GM18517 (cell line): ENCODE measurements around the gene LHFPL3.

Experiments
- ATAC-seq: cut with Tn5 transposase; IDR thresholded peaks from one replicate; pipeline ENCODE4 v1.9.1; 2021; ENCODE audit warnings: mild to moderate bottlenecking, moderate library complexity; ENCODE audit not compliant: unreplicated experiment

Gene LHFPL3

DNA sequence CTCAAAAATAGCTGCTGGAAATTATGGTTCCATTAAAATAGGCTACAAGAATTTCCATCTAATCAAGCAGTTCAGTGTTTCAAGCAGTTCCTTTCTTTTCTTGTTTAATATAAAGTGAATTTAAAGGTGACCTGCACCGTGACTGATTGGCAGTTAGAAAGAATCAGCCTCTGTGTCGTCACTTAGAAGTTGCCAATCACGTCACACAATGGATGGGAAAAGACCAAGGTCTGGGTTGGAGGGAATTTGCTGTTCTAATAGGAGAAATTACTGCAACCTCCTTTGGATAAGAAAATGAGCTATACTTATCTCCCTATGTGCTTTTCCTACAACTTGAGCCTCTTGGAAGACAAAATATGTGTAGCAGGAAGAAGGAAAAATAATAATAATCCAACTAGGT is 466.2 kb downstream of the LHFPL3 start:
- ATAC-seq, result no peak

DNA sequence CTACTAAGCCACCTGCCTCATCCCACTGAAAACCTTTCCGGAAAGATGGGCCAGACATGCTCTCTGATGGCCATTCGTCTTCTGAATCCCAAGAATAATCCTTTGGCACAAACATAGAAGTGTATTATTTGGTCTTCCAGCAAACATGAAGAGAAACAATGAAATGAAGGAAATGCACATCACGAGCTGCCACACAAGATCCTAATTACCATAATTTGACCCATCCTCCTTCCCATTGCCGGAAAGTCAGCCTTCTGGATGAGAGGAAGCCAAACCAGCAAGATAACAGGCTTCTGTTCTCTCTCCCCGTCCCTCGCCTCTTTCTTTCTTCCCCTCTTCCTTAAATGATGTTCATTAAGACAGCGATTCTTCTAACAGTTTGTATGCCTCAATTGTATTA is 466.7 kb downstream of the LHFPL3 start:
- ATAC-seq, result no peak

DNA sequence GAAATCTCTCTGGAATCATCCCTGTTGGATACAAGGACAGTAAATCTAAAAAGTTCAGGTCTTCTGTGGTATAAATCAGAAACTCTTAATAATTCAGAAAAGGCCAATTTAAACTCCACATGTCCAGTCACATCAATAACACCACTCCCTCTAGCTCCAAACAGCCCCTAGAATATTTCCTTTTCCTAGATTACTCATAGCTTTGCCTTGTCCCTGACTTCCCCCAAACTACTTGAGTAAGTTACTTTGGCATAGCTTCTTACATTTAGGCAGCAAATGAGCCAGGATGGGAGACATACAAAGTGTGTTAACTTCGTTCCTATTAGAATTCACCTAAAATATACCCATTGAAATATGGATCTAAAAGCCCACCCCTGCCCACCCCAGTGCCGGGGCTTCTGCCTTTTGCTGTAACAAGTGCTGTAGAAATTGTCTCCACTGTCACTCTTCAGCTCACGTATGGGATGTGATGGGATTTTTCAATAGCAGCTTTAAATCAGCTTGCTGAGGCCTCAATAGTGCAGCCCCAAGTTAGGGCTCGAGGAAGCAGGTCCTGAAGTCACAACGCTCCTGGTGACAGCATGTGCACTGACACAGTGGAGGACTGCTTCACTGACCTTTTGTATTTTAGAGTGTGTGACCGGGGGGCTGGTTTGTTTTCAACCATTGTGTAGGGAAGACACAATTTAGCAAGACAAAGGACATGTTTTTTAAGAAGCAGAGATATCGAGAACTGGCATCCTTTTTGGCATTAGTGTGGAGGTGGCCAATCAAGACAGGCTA is 467.4 kb downstream of the LHFPL3 start:
- ATAC-seq, result no peak

DNA sequence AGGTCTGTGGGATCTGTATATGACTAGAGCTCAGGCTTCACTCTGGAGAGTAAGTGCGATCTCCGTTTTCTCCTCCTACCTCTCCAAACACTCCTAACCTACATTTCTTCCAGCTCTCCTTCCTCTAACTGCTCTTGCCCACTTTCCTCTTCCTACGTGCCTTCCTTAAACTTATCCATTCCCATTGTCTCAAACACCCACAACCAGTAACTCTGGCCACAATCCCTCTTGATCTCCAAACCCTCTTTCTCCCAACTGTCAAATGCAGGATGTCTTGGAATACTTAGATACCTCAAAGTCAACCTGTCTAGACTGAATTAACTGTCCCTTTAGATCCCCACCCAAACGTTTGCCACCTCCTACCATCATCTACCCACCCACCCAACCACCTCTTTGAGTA is 471.9 kb downstream of the LHFPL3 start:
- ATAC-seq, result no peak

DNA sequence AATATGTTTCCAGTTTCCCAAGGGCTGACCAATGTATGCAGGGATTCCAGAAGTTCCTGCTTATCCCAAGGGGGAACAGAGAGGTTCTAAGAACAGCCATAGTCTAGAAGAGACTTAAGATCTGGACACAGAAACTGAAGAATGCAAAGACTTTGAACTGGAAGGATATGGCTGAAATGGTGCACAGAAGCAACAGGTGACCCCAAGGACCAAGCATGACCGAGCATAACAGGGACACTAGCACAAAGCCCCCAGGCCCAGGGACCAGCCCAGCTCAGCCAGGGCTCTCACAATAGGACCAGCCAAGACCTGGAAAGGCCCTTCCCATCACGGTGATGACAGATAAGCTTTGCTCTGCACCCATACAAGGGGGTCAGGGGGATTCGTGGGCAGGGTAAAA is 472.6 kb downstream of the LHFPL3 start:
- no peak for ATAC-seq

DNA sequence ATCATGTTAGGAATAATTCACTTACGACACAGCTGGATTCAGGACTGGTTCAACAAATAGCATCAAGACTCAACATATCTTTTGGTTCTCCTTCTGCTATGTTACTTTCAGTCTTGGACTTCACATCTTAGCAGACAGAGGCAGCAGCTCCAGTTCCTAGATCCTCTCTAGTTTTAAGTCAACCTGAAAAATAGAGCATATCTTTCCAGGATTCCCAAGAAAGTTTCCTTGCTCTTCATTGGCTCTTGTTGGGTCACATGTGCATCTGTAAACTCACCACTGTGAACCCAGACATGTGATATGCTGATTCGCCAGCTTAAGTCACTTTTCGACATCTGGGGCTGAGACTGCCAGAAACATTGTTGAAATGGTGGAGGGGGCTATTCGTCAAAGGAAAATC is 475.5 kb downstream of the LHFPL3 start:
- no peak for ATAC-seq

DNA sequence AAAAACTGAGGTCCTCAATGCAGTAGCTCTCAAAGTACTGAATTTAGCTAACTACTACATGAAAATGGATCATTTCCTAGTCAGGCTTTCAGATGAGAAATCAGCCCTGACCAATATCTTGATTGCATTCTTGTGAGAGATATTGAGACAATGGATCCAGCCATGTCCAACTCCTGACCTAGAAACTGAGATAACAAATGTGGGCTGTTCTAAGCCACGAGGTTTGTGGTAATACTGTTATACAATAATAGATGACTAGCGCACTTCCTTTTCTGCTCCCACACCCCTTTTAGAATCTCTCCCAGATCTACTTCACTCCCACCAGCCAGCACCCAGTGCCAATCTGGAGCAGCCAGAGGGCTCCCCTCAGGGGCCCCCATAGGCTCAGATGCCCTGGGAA is 476.3 kb downstream of the LHFPL3 start:
- no peak for ATAC-seq

DNA sequence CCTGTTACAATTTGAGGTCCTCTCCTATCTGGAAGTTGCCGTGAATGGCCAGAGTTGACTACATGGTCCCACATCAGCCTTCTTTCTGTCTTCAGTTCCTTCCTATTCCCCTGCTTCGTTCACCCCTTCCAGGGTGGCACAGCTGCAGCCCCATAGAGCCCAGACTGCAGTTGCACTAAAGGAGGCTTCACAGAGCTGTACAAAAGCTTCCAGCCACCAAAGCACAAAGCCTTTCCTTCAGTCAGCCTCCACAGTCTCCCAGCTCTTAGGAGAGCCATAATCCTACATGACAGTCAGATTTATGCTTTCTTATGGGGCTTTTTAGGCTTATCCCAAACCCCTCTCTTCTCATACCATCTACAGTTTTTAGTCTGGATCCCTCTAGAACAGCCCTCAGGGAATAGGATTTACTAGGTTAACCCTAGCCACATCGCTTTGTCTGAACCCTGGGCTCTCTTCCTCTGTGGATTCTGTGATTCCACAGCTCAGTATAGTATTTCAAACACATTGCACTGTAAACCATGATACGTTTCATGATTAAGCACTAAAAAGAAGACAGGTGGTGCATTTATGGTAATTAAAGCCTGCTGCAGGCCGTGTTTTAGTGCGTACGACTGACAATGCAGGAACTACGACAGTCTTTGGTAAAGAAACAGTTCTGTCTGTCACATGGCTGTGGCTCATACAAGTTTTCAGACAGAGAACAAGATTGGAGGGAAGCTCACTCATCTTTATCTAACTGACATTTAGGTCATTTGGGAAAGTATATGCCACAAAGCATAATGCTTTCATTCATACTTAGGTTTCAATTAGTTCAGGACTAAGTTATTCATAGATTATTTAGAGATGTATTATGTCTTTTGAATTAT is 477.3 kb downstream of the LHFPL3 start:
- no peak for ATAC-seq

DNA sequence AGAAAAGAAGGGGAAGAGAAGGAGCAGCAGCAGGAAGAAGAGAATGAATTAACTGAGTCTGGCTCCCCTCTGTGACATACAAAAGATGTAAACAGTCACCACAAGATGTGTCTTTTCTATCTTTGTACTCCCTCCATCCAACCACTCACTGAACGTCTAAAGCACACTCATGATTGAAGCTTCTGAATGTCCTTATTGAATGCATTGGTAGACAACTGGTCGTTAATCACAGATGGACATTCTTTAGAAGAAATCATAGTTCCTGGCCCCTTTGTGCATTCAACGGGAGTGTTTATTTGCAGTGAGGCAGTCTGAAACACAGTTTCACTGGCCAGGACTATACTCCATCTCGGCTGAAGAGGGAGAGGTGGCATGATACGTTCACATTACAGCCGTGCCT is 479.3 kb downstream of the LHFPL3 start:
- no peak for ATAC-seq

DNA sequence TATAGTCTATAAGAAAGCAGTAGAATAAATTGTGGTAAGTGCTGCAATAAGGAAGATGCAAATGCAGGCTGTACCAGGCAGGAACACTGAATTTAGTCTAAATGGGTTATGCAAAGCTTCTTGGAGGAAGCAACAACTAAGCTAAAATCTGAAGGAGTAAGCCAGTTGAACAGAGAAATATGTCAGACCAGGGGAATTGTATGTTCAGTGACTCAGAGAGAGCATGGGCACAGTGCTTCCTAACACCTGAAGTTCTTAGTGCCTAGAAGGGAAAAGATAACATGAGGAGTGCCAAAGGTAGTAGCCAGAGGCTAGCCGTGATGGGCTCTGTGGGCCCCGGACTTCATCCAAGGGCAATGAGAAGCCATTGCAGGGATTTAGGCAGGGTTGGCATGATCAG is 481.5 kb downstream of the LHFPL3 start:
- no peak for ATAC-seq

DNA sequence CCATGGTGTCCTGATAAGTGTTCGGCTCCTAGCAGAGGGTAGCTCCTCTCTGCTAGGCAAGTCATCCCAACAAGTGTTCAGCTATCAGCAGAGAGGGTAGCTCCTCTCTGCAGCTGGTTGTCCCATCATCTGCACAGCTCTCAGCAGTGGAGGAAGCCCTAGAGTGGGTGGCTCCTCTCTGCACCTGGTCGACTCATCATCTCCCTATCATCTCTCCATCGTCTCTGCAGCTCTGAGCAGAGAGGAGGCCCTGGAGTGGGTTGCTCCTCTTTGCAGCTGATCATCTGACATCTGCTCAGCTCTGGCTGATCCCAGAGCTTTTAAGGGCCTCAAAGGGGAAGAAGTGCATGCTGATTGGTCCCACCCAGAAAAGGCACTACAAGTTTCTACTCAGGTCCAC is 485.7 kb downstream of the LHFPL3 start:
- ATAC-seq, result no peak

DNA sequence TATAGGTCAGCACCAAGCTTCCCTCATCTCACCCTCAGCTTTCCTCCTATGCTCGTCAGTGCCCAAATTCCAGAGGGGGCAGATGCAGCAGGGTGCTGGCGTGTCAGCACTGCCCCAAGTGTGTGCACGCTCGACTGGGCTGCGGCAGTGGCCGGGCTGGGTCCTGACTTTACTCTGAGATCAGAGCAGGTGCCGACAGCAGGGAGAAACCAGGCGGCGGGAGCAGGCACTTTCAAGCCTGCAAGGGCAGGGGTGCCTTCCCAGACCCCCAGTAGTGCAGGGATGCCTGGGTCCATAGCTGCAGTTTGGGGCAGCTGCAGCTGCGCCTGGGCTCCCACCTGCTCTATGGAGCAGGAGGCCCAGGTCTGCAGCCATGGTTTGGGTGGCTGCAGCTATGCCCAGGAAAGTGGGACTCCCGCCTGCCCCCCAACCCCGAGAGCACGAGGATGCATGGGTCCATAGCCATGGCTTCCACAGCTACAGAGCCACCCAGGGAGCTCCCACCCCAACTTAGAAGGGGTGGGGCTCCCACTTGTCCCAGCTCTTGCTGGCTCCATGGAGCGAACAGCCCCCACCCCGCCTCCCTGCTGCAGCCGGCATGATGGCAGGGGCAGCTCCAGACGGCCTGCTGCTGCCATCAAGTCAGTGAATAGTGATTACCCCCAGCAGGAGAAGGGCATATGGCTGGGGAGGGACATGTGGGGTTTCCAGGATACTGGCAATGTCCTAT is 486.4 kb downstream of the LHFPL3 start:
- ATAC-seq, result no peak

DNA sequence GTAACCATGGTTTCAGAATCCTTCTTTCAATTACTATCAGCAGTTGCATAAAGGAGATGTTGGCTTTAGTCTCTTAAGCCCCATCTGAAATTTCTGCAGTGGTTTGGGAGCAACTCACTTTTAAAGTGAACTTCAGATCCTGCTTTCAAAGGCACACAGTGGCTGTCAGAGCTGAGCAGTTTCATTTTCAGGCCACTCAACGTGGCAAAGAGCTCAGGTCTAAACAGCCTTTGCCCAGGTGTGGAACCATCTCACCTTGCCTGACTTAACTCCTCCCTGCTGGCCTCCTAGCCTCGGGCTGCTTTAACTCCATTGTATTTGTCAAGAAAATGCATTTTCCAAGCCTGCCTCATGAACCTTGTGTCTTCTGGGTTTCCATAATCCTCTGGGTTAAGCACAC is 488.1 kb downstream of the LHFPL3 start:
- no peak for ATAC-seq

DNA sequence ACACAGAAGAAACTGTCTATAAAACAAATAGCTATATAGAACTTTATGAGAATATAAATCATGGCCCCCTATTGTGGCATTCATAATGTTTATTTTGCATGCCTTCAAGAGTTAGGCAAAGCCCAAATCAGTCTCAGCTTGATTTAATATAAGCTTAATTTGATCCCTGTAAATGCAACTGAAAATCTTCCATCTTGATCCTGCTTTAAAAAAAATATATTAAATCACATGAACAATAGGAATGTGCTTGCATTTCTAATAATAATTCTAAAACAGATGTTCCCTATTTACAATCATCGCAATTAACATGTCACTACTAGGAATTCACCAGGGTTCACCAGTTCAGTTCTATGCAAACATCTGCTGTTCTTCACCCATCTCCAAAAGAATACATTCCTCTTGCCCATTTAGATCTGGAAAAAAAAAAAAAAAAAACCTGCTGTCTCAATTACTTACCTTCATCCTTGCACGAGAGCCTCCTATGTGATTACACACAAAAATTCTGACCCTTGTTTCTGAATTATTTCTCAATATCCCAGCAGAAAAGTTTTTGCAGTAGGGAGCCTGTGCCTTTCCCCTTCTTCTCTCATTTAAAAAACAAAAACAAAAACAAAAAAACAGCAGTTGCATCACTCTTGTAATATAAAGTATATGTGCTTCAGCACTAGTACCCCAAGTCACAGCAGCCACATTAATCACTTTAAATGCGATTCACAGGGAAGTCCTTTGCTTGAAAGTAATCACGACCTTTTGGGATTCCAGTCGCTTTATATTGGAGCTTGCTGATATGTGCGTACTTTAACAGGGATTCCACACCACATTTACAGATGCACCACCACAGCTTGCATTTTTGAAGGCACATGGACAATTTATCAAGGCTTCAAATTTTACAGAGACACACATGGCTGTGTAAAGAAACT is 490.8 kb downstream of the LHFPL3 start:
- no peak for ATAC-seq

DNA sequence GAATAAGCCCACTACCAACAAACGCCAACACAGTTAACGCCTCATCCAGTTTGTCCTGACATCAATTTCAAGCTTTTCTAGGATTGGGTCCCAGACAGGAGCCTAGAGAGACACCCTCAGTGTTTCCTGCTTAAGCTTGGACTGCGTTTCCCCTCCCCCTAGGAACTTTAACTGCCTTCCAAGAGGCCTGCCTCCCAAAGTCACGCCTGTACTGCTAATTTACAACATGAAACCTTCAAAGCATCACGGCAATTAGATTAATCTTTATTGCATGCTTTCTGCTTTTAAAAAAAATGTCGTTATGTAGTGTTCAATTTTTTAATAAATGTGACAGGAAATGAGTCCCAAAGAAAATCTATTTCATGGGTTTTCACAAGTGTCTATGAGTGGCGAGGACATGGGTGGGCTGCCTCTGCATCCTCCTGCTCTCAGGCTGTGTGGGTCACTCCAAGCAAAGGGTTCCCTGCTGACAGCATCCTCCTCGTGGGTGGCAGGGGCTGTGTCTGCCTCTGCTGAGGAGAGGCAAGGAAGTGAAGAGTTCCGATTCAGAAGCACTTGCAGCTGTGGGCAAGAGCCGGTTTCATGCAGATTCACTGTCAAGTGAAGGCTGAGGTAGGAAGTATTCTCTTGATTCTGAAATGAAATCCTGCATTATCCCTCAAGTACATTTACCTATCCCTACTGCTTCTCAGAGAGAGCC is 492.6 kb downstream of the LHFPL3 start:
- ATAC-seq, result no peak

DNA sequence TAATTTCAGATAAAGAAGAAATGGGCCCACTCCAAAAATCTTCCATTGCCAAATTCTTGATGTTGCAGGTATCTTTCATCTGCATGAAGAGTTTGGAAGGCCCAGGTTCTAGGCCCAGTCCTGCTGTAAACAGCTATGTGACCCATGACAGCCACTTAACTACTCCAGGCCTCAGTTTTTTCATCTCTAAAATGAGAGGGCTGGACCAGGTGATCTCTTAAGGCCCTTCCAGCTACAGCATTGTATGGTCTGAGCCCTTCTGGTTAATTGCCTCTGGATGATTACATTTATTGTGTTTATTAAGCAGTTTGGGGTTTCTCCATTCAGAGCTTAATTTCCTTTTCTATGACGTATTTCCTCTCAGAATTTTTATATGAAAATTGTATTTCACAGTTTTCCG is 494.8 kb downstream of the LHFPL3 start:
- ATAC-seq, result no peak

DNA sequence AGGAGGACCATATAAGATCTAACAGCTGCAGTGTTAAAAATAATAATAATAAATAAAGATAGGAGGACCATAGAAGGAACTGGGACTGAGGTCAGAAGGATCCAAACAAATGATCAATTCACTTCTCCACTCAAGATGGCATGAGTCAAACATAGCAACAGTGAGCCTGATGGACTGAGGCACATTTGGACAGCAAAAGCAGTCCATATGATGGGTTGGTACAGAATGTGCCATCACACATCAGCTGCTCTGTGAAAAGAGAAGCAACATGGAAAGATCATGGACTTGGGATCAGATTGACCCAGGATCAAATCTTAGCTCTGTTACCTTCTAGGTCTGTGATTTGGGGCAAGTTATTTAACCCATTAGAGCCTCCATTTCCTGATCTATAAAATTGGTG is 496.7 kb downstream of the LHFPL3 start:
- no peak for ATAC-seq

DNA sequence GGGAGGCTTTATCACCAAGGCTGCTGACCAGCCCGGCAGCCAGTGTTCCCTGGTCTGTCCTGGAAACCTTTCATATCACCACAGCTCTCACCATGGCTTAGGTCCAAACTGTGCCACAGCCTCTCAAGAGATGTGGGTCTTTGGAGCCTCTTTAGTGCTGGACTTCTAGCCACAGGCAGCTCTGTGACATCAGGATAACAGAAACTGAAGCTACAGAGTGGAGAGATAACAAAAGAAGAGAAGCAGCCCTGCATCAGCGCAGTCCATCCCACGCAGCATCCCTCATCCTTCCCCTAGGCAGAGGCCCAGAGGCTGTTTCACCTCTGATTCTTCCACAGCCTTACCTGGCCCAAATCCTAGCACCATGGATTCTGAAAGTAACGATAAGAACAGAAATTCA is 497.7 kb downstream of the LHFPL3 start:
- no peak for ATAC-seq

DNA sequence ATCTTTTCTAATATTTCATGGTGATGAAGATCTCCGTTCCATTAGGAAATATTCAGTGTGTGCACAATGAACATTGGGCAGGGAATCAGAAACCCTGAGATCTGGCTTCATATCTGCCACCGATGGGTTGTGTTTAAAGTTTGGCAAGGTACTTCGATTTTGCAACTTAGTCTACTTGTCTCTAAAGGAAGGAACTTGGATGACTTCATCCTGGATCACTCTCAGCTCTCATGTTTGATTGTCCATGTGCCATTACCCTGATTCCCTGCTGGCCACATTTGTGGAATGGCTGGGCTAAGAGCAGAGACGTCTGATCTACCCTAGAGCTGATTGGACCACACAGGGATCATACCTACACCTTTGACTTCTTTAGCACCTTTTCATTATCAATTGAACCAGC is 508.6 kb downstream of the LHFPL3 start:
- ATAC-seq, result no peak
